H9 (cell line): ENCODE data around the gene UGT2B17. TPM values are rescaled to one million over a fixed set of nuclear protein-coding genes. Genes with fewer than 3 reads are reported as not detected.

Experiments used
- DNase-seq: peaks from one replicate; pipeline ENCODE4 v3.0.0-alpha.2; 2017
- H2AFZ ChIP-seq: one replicate; pipeline ENCODE4 v1.6.1; 2013; ENCODE audit warnings: mild to moderate bottlenecking, low read length, control low read depth, moderate library complexity
- H2AK5ac ChIP-seq: 2 replicates; pipeline ENCODE4 v1.6.1; 2013; ENCODE audit warnings: low read length, control low read depth, mixed read lengths; ENCODE audit not compliant: insufficient read length
- H2BK120ac ChIP-seq: one replicate; pipeline ENCODE4 v1.6.1; 2013; ENCODE audit warnings: low read depth, mild to moderate bottlenecking, low read length, control low read depth, inconsistent platforms; ENCODE audit not compliant: poor library complexity, severe bottlenecking
- H2BK12ac ChIP-seq: 2 replicates; pipeline ENCODE4 v1.6.1; 2013; ENCODE audit warnings: low read length, control low read depth, mixed read lengths, low read depth; ENCODE audit not compliant: insufficient read length
- H2BK15ac ChIP-seq: 2 replicates; pipeline ENCODE4 v1.6.1; 2013; ENCODE audit warnings: low read depth, low read length, control low read depth
- H2BK20ac ChIP-seq: one replicate; pipeline ENCODE4 v1.6.1; 2013; ENCODE audit warnings: low read depth, mild to moderate bottlenecking, low read length, control low read depth, inconsistent platforms; ENCODE audit not compliant: poor library complexity, severe bottlenecking
- H2BK5ac ChIP-seq: 2 replicates; pipeline ENCODE4 v1.6.1; 2013; ENCODE audit warnings: low read length, control low read depth, mixed read lengths; ENCODE audit not compliant: insufficient read length
- H3K14ac ChIP-seq: 2 replicates; pipeline ENCODE4 v1.6.1; 2013; ENCODE audit warnings: low read length, control low read depth; ENCODE audit not compliant: insufficient read depth
- H3K18ac ChIP-seq: 2 replicates; pipeline ENCODE4 v1.6.1; 2013; ENCODE audit warnings: low read depth, mild to moderate bottlenecking, mixed read lengths, low read length, control low read depth; ENCODE audit not compliant: insufficient read length
- H3K23ac ChIP-seq: 2 replicates; pipeline ENCODE4 v1.6.1; 2013; ENCODE audit warnings: low read length, control low read depth, mixed read lengths, low read depth; ENCODE audit not compliant: insufficient read length
- H3K23me2 ChIP-seq: 2 replicates; pipeline ENCODE4 v1.6.1; 2013; ENCODE audit warnings: low read depth, mild to moderate bottlenecking, mixed read lengths, low read length, control low read depth; ENCODE audit not compliant: insufficient read length, poor library complexity, severe bottlenecking
- H3K27ac ChIP-seq: 2 replicates; pipeline ENCODE4 v1.5.1; 2013; ENCODE audit warnings: low read length, control low read depth, mixed read lengths, low read depth; ENCODE audit not compliant: insufficient read length
- H3K27me3 ChIP-seq: 2 replicates; pipeline ENCODE4 v1.6.1; 2013; ENCODE audit warnings: low read length, control low read depth, inconsistent platforms; ENCODE audit not compliant: insufficient read depth
- H3K4ac ChIP-seq: 2 replicates; pipeline ENCODE4 v1.6.1; 2013; ENCODE audit warnings: low read depth, mild to moderate bottlenecking, control low read depth, inconsistent platforms, low read length, moderate library complexity
- H3K4me1 ChIP-seq: 2 replicates; pipeline ENCODE4 v1.6.1; 2013; ENCODE audit warnings: low read length, control low read depth, inconsistent platforms; ENCODE audit not compliant: insufficient read depth
- H3K4me2 ChIP-seq: 2 replicates; pipeline ENCODE4 v1.6.1; 2013; ENCODE audit warnings: low read length, control low read depth, mixed read lengths; ENCODE audit not compliant: insufficient read length, insufficient read depth
- H3K56ac ChIP-seq: 2 replicates; pipeline ENCODE4 v1.6.1; 2013; ENCODE audit warnings: low read depth, mild to moderate bottlenecking, mixed read lengths, low read length, control low read depth; ENCODE audit not compliant: insufficient read length
- H3K79me1 ChIP-seq: 2 replicates; pipeline ENCODE4 v1.6.1; 2013; ENCODE audit warnings: low read depth, mild to moderate bottlenecking, moderate library complexity, low read length, control low read depth, inconsistent platforms; ENCODE audit not compliant: insufficient read depth, poor library complexity, severe bottlenecking
- H3K79me2 ChIP-seq: 2 replicates; pipeline ENCODE4 v1.6.1; 2013; ENCODE audit warnings: low read length, control low read depth, inconsistent platforms; ENCODE audit not compliant: insufficient read depth
- H3K9ac ChIP-seq: 2 replicates; pipeline ENCODE4 v1.6.1; 2013; ENCODE audit warnings: low read length, control low read depth, mixed read lengths; ENCODE audit not compliant: insufficient read length; ENCODE audit errors: extremely low read depth
- H3K9me3 ChIP-seq: one replicate; pipeline ENCODE4 v1.6.1; 2013; ENCODE audit warnings: low read depth, low read length, inconsistent platforms; ENCODE audit not compliant: control insufficient read depth
- H3T11ph ChIP-seq: one replicate; pipeline ENCODE4 v1.6.1; 2013; ENCODE audit warnings: mild to moderate bottlenecking, low read length, control low read depth, inconsistent platforms
- H4K20me1 ChIP-seq: one replicate; pipeline ENCODE4 v1.6.1; 2013; ENCODE audit not compliant: control insufficient read depth, insufficient read length, insufficient read depth
- H4K5ac ChIP-seq: 2 replicates; pipeline ENCODE4 v1.6.1; 2013; ENCODE audit warnings: low read depth, mild to moderate bottlenecking, mixed read lengths, low read length, control low read depth; ENCODE audit not compliant: insufficient read length
- H4K8ac ChIP-seq: replicated peaks from 2 replicates; pipeline ENCODE4 v1.6.1; 2013; ENCODE audit warnings: low read length, control low read depth, mixed read lengths, low read depth; ENCODE audit not compliant: insufficient read length
- H4K91ac ChIP-seq: 2 replicates; pipeline ENCODE4 v1.6.1; 2013; ENCODE audit warnings: low read depth, mild to moderate bottlenecking, moderate library complexity, mixed read lengths, low read length, control low read depth; ENCODE audit not compliant: insufficient read length
- H3K27ac Mint-ChIP-seq, 3 experiments: 2 replicates in 2 of 3; 3 replicates in 1 of 3; pipeline ENCODE4 v1.8.0; 2020 to 2021; ENCODE audit warnings: mixed read lengths in 3 of 3, mild to moderate bottlenecking in 1 of 3, moderate library complexity in 1 of 3
- H3K27me3 Mint-ChIP-seq: 2 replicates; pipeline ENCODE4 v1.8.0; 2021; ENCODE audit warnings: low read depth, mild to moderate bottlenecking, moderate library complexity, mixed read lengths
- H3K36me3 Mint-ChIP-seq, 3 experiments: 2 replicates in 2 of 3; 3 replicates in 1 of 3; pipeline ENCODE4 v1.8.0; 2020 to 2021; ENCODE audit warnings: low read depth in 3 of 3, mixed read lengths in 3 of 3; ENCODE audit not compliant: insufficient read depth in 1 of 3
- H3K4me1 Mint-ChIP-seq, 2 experiments: 2 replicates each; pipeline ENCODE4 v1.8.0; 2020; ENCODE audit warnings: mixed read lengths in 2 of 2
- H3K4me3 Mint-ChIP-seq, 2 experiments: 2 replicates in 1 of 2; 3 replicates in 1 of 2; pipeline ENCODE4 v1.8.0; 2020 to 2021; ENCODE audit warnings: mild to moderate bottlenecking in 2 of 2, mixed read lengths in 2 of 2, moderate library complexity in 1 of 2
- H3K9me3 Mint-ChIP-seq, 2 experiments: 2 replicates in 1 of 2; 3 replicates in 1 of 2; pipeline ENCODE4 v1.8.0; 2020; ENCODE audit warnings: mild to moderate bottlenecking in 2 of 2, mixed read lengths in 2 of 2, moderate library complexity in 1 of 2
- CTCF ChIP-seq: fragments of 200-600 bp; sonication (generic); conservative IDR thresholded peaks from 3 replicates; pipeline ENCODE4 v1.8.0; 2021; ENCODE audit warnings: antibody characterized with exemption, mild to moderate bottlenecking
- WGBS: extraction: QIAGEN DNeasy Blood & Tissue Kit; methylation state at CpG from one replicate; pipeline ENCODE4 v1.1.7; 2013; ENCODE audit warnings: missing lambda C conversion rate, low lambda C conversion rate, mixed read lengths; ENCODE audit not compliant: insufficient read length; ENCODE audit errors: extremely low coverage; 5-methylcytosine and 5-hydroxymethylcytosine counted together
- total RNA-seq: library from RNA; stranded (reverse); gene quantifications from 2 replicates; pipeline ENCODE4 v1.2.1, GENCODE V29; 2021

The UGT2B17 gene
- total RNA-seq, 1 experiment from 2014 or later = not detected

GRCh38 chr4:68569466-68570121 is 6.5 kb downstream of the UGT2B17 start:
- H2BK12ac ChIP-seq = no peak overlapping the region
- H3K27me3 ChIP-seq = no peaks in the 10 kb centered on the region
- H3K4ac ChIP-seq = no peak overlapping the region
- H4K5ac ChIP-seq = no peak overlapping the region
- H3K9me3 ChIP-seq = no peaks in the 10 kb centered on the region
- H2BK120ac ChIP-seq = no peak overlapping the region
- H3K14ac ChIP-seq = no peak overlapping the region
- H3K4me3 Mint-ChIP-seq = no peak overlapping the region
- H2BK20ac ChIP-seq = no peak overlapping the region
- H3K18ac ChIP-seq = no peak overlapping the region
- no peak overlapping the region for H4K91ac ChIP-seq
- H3K4me1 ChIP-seq = no peaks in the 10 kb centered on the region
- H2AFZ ChIP-seq = no peak overlapping the region
- H3K27me3 Mint-ChIP-seq = no peaks in the 10 kb centered on the region
- H3T11ph ChIP-seq = no peak overlapping the region
- no CpG with 5 or more reads among the region's 7 CpGs for WGBS
- no peaks in the 10 kb centered on the region for H3K23me2 ChIP-seq
- H3K4me1 Mint-ChIP-seq = no peaks in the 10 kb centered on the region
- no peak overlapping the region for H4K8ac ChIP-seq
- H2BK5ac ChIP-seq = no peak overlapping the region
- H3K56ac ChIP-seq = no peak overlapping the region
- no peak overlapping the region for H3K27ac Mint-ChIP-seq
- no peak overlapping the region for H3K23ac ChIP-seq
- H3K79me2 ChIP-seq = no peaks in the 10 kb centered on the region
- no peak overlapping the region for H3K4me2 ChIP-seq
- no peaks in the 10 kb centered on the region for H3K9me3 Mint-ChIP-seq
- no peak overlapping the region for H2BK15ac ChIP-seq
- no peaks in the 10 kb centered on the region for H3K36me3 Mint-ChIP-seq
- no peak overlapping the region for H3K9ac ChIP-seq
- H3K79me1 ChIP-seq = no peaks in the 10 kb centered on the region
- H4K20me1 ChIP-seq = no peaks in the 10 kb centered on the region
- DNase-seq = no peak
- H2AK5ac ChIP-seq = no peak overlapping the region
- no peak overlapping the region for H3K27ac ChIP-seq
- no peak for TF ChIP-seq CTCF
